ENCODE results near the gene ATP5PD.

Gene ATP5PD

GRCh38 chr17:75069783-75070182 is 23.0 kb upstream of the ATP5PD start:
- H3K9me3 Mint-ChIP-seq, result no peaks in the 10 kb centered on the region
- no peak for DNase-seq
- H3K4me1 Mint-ChIP-seq, result peaks cover 17% of the 10 kb centered on the region
- no peak for TF ChIP-seq CTCF (IDR thresholded peaks at IDR 0.05)
- H3K27ac Mint-ChIP-seq, result no peak overlapping the region
- no peak overlapping the region for H3K4me3 Mint-ChIP-seq
- no peaks in the 10 kb centered on the region for H3K27me3 Mint-ChIP-seq (ENCODE audit: low read depth, poor library complexity)
- peaks cover 5% of the 10 kb centered on the region for H3K36me3 Mint-ChIP-seq (ENCODE audit: low read depth)

GRCh38 chr17:75068750-75069149 is 22.0 kb upstream of the ATP5PD start:
- no peak for DNase-seq
- Mint-ChIP-seq H3K27me3 (ENCODE audit: low read depth, poor library complexity) (no peaks in the 10 kb centered on the region), H3K27ac (peak overlapping the region; percentile 50), H3K4me1 (peaks cover 15% of the 10 kb centered on the region), H3K36me3 (ENCODE audit: low read depth) (peaks cover 14% of the 10 kb centered on the region), H3K4me3 (no peak overlapping the region), H3K9me3 (no peaks in the 10 kb centered on the region)
- no peak for TF ChIP-seq CTCF (IDR thresholded peaks at IDR 0.05)

GRCh38 chr17:75067856-75068255 is 21.1 kb upstream of the ATP5PD start:
- no peak for DNase-seq
- peaks cover 20% of the 10 kb centered on the region for H3K36me3 Mint-ChIP-seq (ENCODE audit: low read depth)
- TF ChIP-seq CTCF (IDR thresholded peaks at IDR 0.05), result no peak
- H3K27me3 Mint-ChIP-seq (ENCODE audit: low read depth, poor library complexity), result no peaks in the 10 kb centered on the region
- no peak overlapping the region for H3K27ac Mint-ChIP-seq
- no peaks in the 10 kb centered on the region for H3K9me3 Mint-ChIP-seq
- H3K4me3 Mint-ChIP-seq, result no peak overlapping the region
- H3K4me1 Mint-ChIP-seq, result peaks cover 10% of the 10 kb centered on the region

- H3K4me3 Mint-ChIP-seq, result no peak overlapping the region
- no peaks in the 10 kb centered on the region for H3K27me3 Mint-ChIP-seq (ENCODE audit: low read depth, poor library complexity)
- H3K4me1 Mint-ChIP-seq, result peaks cover 10% of the 10 kb centered on the region
- peaks cover 39% of the 10 kb centered on the region for H3K36me3 Mint-ChIP-seq (ENCODE audit: low read depth)
- peak overlapping the region; percentile 94 for H3K27ac Mint-ChIP-seq
- no peak for DNase-seq
- H3K9me3 Mint-ChIP-seq, result no peaks in the 10 kb centered on the region
- no peak for TF ChIP-seq CTCF (IDR thresholded peaks at IDR 0.05)
These were observed 18.9 kb upstream of the ATP5PD start for GRCh38 chr17:75065562-75066151.

GRCh38 chr17:75064867-75065561 is 18.2 kb upstream of the ATP5PD start:
- Mint-ChIP-seq H3K4me3 (no peak overlapping the region), H3K9me3 (no peaks in the 10 kb centered on the region)
- TF ChIP-seq CTCF (IDR thresholded peaks at IDR 0.05), result no peak

GRCh38 chr17:75064460-75064859 is 17.7 kb upstream of the ATP5PD start:
- H3K4me1 Mint-ChIP-seq, result peaks cover 18% of the 10 kb centered on the region
- no peaks in the 10 kb centered on the region for H3K27me3 Mint-ChIP-seq (ENCODE audit: low read depth, poor library complexity)
- H3K9me3 Mint-ChIP-seq, result no peaks in the 10 kb centered on the region
- H3K27ac Mint-ChIP-seq, result peak overlapping the region; percentile 27
- DNase-seq, result no peak
- H3K36me3 Mint-ChIP-seq (ENCODE audit: low read depth), result peaks cover 48% of the 10 kb centered on the region
- no peak overlapping the region for H3K4me3 Mint-ChIP-seq
- TF ChIP-seq CTCF (IDR thresholded peaks at IDR 0.05), result no peak

More at GRCh38 chr17:75064867-75065561, 18.2 kb upstream of the ATP5PD start:
- Mint-ChIP-seq H3K36me3 (ENCODE audit: low read depth) (peaks cover 42% of the 10 kb centered on the region), H3K27ac (no peak overlapping the region), H3K27me3 (ENCODE audit: low read depth, poor library complexity) (no peaks in the 10 kb centered on the region), H3K4me1 (peaks cover 12% of the 10 kb centered on the region)
- no peak for DNase-seq
